ENCODE results near the gene KCTD17. TPM values are rescaled to one million over a fixed set of nuclear protein-coding genes. Genes with fewer than 3 reads are reported as not detected.

KCTD17 gene
- total and polyA plus RNA-seq, 2 of the 13 experiments (the other 11 are each of a cell fraction or from before 2014, with no cell fraction given), result 5.3 to 11.7 TPM

GRCh38 chr22:37032535-37033460 lies 18.7 kb upstream of the KCTD17 start (continued):
- TF ChIP-seq BORCS8-MEF2B (CRISPR knock-in tag; IDR thresholded peaks at IDR 0.05), result peak; percentile 87
- TF ChIP-seq SP2 (CRISPR knock-in tag; IDR thresholded peaks at IDR 0.05), result no peak
- no peak for TF ChIP-seq E2F5 (CRISPR knock-in tag; conservative IDR thresholded peaks at IDR 0.05)
- TF ChIP-seq PRDM15 (CRISPR knock-in tag; IDR thresholded peaks at IDR 0.05), result no peak
- peak; percentile 86 for TF ChIP-seq GABPB1 (CRISPR knock-in tag; IDR thresholded peaks at IDR 0.05)
- peak; percentile 98 for TF ChIP-seq CEBPG (CRISPR knock-in tag; IDR thresholded peaks at IDR 0.05)
- TF ChIP-seq SIX4 (CRISPR knock-in tag; IDR thresholded peaks at IDR 0.05), result peak; percentile 69; the same call in 1 of the 2 replicates
- TF ChIP-seq ZMYM2 (CRISPR knock-in tag; IDR thresholded peaks at IDR 0.05), result peak; percentile 100
- no peak for TF ChIP-seq SATB2 (CRISPR knock-in tag; IDR thresholded peaks at IDR 0.05)
- TF ChIP-seq SNAPC4 (CRISPR knock-in tag; IDR thresholded peaks at IDR 0.05), result peak; percentile 83
- TF ChIP-seq ZKSCAN1 (IDR thresholded peaks at IDR 0.05; ENCODE audit: low read length), result peak; percentile 86
- TF ChIP-seq MAFG (CRISPR knock-in tag; IDR thresholded peaks at IDR 0.05), result no peak
- peak; percentile 99 for TF ChIP-seq FOXO1 (CRISPR knock-in tag; IDR thresholded peaks at IDR 0.05)
- peak; percentile 80 for TF ChIP-seq HNF4G (IDR thresholded peaks at IDR 0.05; ENCODE audit: borderline replicate concordance, low read depth, low read length)
- TF ChIP-seq HNF4G (CRISPR knock-in tag; IDR thresholded peaks at IDR 0.05; ENCODE audit: borderline replicate concordance, low read depth), result peak; percentile 84; the same call in 1 of the 2 replicates
- no peak for TF ChIP-seq SMARCE1 (IDR thresholded peaks at IDR 0.05; ENCODE audit: borderline replicate concordance)
- peak; percentile 97 for TF ChIP-seq POLR2G (IDR thresholded peaks at IDR 0.05; ENCODE audit: low read depth, low read length)
- peak; percentile 100 for TF ChIP-seq CHD4 (IDR thresholded peaks at IDR 0.05; ENCODE audit: borderline replicate concordance, low read length)
- no peak for TF ChIP-seq ZFYVE20 (CRISPR knock-in tag; IDR thresholded peaks at IDR 0.05; ENCODE audit: borderline replicate concordance, low read depth)
- TF ChIP-seq ZNF841 (CRISPR knock-in tag; IDR thresholded peaks at IDR 0.05; ENCODE audit: borderline replicate concordance), result peak; percentile 18; the same call in 1 of the 2 replicates
